HuH-7.5 (cell line): ENCODE data around the gene MARCHF10.

Experiments
- DNase-seq: peaks from one replicate; pipeline ENCODE4 v3.0.0; 2011; ENCODE audit warnings: low spot score

The MARCHF10 gene

GRCh38 chr17:62822080-62822904 lies 14.2 kb upstream of the MARCHF10 start:
- DNase-seq = no peak

GRCh38 chr17:62821189-62822079 lies 13.3 kb upstream of the MARCHF10 start:
- no peak for DNase-seq

GRCh38 chr17:62819511-62820221 lies 11.6 kb upstream of the MARCHF10 start:
- peak; percentile 27 for DNase-seq

- DNase-seq = no peak
Measured at GRCh38 chr17:62818526-62818925, 10.4 kb upstream of the MARCHF10 start.

- no peak for DNase-seq
Measured at GRCh38 chr17:62816282-62816839, 8.2 kb upstream of the MARCHF10 start.

- no peak for DNase-seq
Measured at GRCh38 chr17:62809656-62810055, 1.5 kb upstream of the MARCHF10 start.

- DNase-seq = no peak
Measured at GRCh38 chr17:62808576-62808970, 459 bp upstream of the MARCHF10 start.

- no peak for DNase-seq
Measured at GRCh38 chr17:62805234-62805633, 2.9 kb downstream of the MARCHF10 start.

- no peak for DNase-seq
Measured at GRCh38 chr17:62804822-62805221, 3.3 kb downstream of the MARCHF10 start.

GRCh38 chr17:62804025-62804424 lies 4.1 kb downstream of the MARCHF10 start:
- DNase-seq = no peak

GRCh38 chr17:62802561-62803205 lies 5.4 kb downstream of the MARCHF10 start:
- no peak for DNase-seq

- no peak for DNase-seq
Measured at GRCh38 chr17:62801553-62802114, 6.5 kb downstream of the MARCHF10 start.

- DNase-seq = peak; percentile 66
Measured at GRCh38 chr17:62800585-62800984, 7.5 kb downstream of the MARCHF10 start.

GRCh38 chr17:62797959-62798358 lies 10.2 kb downstream of the MARCHF10 start:
- DNase-seq = no peak

GRCh38 chr17:62796291-62796690 lies 11.8 kb downstream of the MARCHF10 start:
- DNase-seq = no peak

- no peak for DNase-seq
Measured at GRCh38 chr17:62794666-62794971, 13.5 kb downstream of the MARCHF10 start.

- no peak for DNase-seq
Measured at GRCh38 chr17:62793919-62794665, 14.0 kb downstream of the MARCHF10 start.

- DNase-seq = no peak
Measured at GRCh38 chr17:62792447-62792800, 15.7 kb downstream of the MARCHF10 start.

- DNase-seq = no peak
Measured at GRCh38 chr17:62791767-62792446, 16.2 kb downstream of the MARCHF10 start.

- no peak for DNase-seq
Measured at GRCh38 chr17:62791235-62791734, 16.8 kb downstream of the MARCHF10 start.
